K562 (cell line): ENCODE results near the gene ANKRD13C. TPM values are rescaled to one million over a fixed set of nuclear protein-coding genes. Genes with fewer than 3 reads are reported as not detected.

Experiments
- CBX8 ChIP-seq: fragments of 200-600 bp; sonication (generic); IDR thresholded peaks from 2 replicates; pipeline ENCODE4 v1.6.1; 2012; ENCODE audit warnings: borderline replicate concordance, mixed run types, low read depth, mild to moderate bottlenecking, moderate library complexity, mixed read lengths, low read length, control low read depth, inconsistent platforms; ENCODE audit not compliant: poor library complexity, severe bottlenecking; ENCODE audit errors: extremely low read depth
- E2F5 ChIP-seq: sonication (generic); formaldehyde crosslinking; IDR thresholded peaks from 2 replicates; pipeline ENCODE4 v1.8.0; 2022; ENCODE audit warnings: mild to moderate bottlenecking, missing genetic modification reagents
- HCFC1 ChIP-seq: IDR thresholded peaks from 2 replicates; pipeline ENCODE4 v1.6.1; 2012; ENCODE audit warnings: low read depth, low read length, improper control_type of control experiment
- IRF2 ChIP-seq: sonication (generic); formaldehyde crosslinking; IDR thresholded peaks from 2 replicates; pipeline ENCODE4 v1.8.1; 2022; ENCODE audit warnings: mild to moderate bottlenecking, missing genetic modification reagents
- MITF ChIP-seq: IDR thresholded peaks from 2 replicates; pipeline ENCODE4 v1.6.1; 2014; ENCODE audit warnings: antibody characterized with exemption
- NCOA1 ChIP-seq: fragments of 450-650 bp; IDR thresholded peaks from 2 replicates; pipeline ENCODE4 v1.6.1; 2016; ENCODE audit warnings: low read depth
- NEUROD1 ChIP-seq: fragments of 150-350 bp; IDR thresholded peaks from 2 replicates; pipeline ENCODE4 v1.6.1; 2014; ENCODE audit warnings: borderline replicate concordance, low read length, low read depth; ENCODE audit not compliant: partially characterized antibody
- RERE ChIP-seq: sonication (generic); formaldehyde crosslinking; IDR thresholded peaks from 2 replicates; pipeline ENCODE4 v1.8.0; 2023; ENCODE audit warnings: missing genetic modification reagents, mild to moderate bottlenecking, borderline replicate concordance
- TAL1 ChIP-seq: fragments of 450-650 bp; IDR thresholded peaks from 2 replicates; pipeline ENCODE4 v1.6.1; 2016; ENCODE audit warnings: mild to moderate bottlenecking
- TRIM28 ChIP-seq: fragments of 450-650 bp; IDR thresholded peaks from 2 replicates; pipeline ENCODE4 v1.6.1; 2017
- ZNF449 ChIP-seq: fragments of 250-450 bp; sonication (Bioruptor Pico); IDR thresholded peaks from 2 replicates; pipeline ENCODE4 v1.8.0; 2022; ENCODE audit warnings: moderate library complexity, mild to moderate bottlenecking, inconsistent platforms
- ZNF57 ChIP-seq: fragments of 450-650 bp; formaldehyde crosslinking; IDR thresholded peaks from 2 replicates; pipeline ENCODE4 v1.4.0; 2020; ENCODE audit warnings: mild to moderate bottlenecking, moderate library complexity
- polyA plus RNA-seq, 8 experiments: library from polyadenylated mRNA; depleted of rRNA in 4 of 8; stranded (reverse) in 5 of 8; unstranded in 3 of 8; fragments of >200 nt; fragmentation: Nextera tagmentation in 2 of 8; fragmentation: Illumina TruSeq in 1 of 8; extraction: Ambion mirVana in 2 of 8; extraction: Trizol in 1 of 8; gene quantifications; 2 replicates each; pipeline versions ENCODE4 v1.2.1 to v1.2.3, GENCODE V29; 2011 to 2014; ENCODE audit warnings: inconsistent platforms in 1 of 8, missing spikeins in 1 of 8
- total RNA-seq, 7 experiments: library from RNA; depleted of rRNA in 6 of 7; stranded (reverse); fragments of >200 nt in 6 of 7; fragmentation: Illumina TruSeq in 2 of 7; extraction: Trizol in 2 of 7; gene quantifications; 2 replicates each; pipeline versions ENCODE4 v1.2.1 to v1.2.3, GENCODE V29; 2011 to 2021; ENCODE audit warnings: low replicate concordance in 1 of 7

Gene ANKRD13C
- total and polyA plus RNA-seq, 9 of the 15 experiments (the other 6 are each of a cell fraction or from before 2014, with no cell fraction given) = 3.4 to 22.8 (median 12.5) TPM

- TF ChIP-seq E2F5 (CRISPR knock-in tag) = no peak
- TF ChIP-seq HCFC1 = peak; percentile 55; the same call in 1 of the 2 replicates
- TF ChIP-seq CBX8 = no peak
- no peak for TF ChIP-seq RERE (CRISPR knock-in tag)
- TF ChIP-seq ZNF449 (CRISPR knock-in tag) = no peak
- TF ChIP-seq NCOA1 = peak; percentile 15; the same call in 1 of the 2 replicates
- no peak for TF ChIP-seq TAL1
- no peak for TF ChIP-seq TRIM28
- TF ChIP-seq IRF2 (CRISPR knock-in tag) = no peak
- TF ChIP-seq NEUROD1 = no peak
- TF ChIP-seq ZNF57 = no peak
- TF ChIP-seq MITF = peak; percentile 76; the same call in 1 of the 2 replicates
Measured at GRCh38 chr1:70221238-70222121, 133.0 kb downstream of the ANKRD13C start, which contains the start of gene SRSF11 (continued).
